Measurements from ENCODE around the gene IL2RA. TPM values are rescaled to one million over a fixed set of nuclear protein-coding genes. Genes with fewer than 3 reads are reported as not detected.

The IL2RA gene
- total and polyA plus RNA-seq, 10 of the 15 experiments (the other 5 are each of a cell fraction or from before 2014, with no cell fraction given) = 2.2 to 6.0 (median 4.9) TPM

DNA sequence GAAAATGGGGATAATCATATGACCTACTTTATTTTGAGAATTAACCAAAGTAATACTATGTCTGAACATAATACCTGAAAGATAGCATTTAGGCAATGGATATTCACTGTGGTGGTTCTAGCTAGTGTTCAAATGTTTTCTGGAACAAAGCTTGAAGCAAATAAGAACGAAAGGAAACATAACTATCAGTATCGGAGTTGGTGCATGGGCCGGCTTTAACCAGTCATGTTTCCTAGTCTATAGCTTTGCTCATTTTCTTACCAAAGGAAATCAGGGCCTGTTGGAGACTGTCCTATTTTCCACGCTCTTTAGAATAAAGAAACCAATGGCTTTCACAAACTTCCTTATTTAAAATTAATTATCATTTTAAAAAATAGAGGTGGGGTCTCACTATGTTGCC is 8.9 kb downstream of the IL2RA start:
- no peaks in the 10 kb centered on the region for H3K9me3 ChIP-seq (replicated peaks; ENCODE audit: control insufficient read depth, insufficient read depth, low read length)
- in situ Hi-C loops (cut with MboI) (no loop called here), intact Hi-C loops (cut with micrococcal nuclease; ENCODE audit: unreplicated experiment) (loop anchor here (5.0 kb wide), 3 partner anchors 191 to 471 kb away; no protein-coding TSS in a partner anchor)
- ChIA-PET CTCF (interaction anchor here (0.6 to 10.2 kb wide), 9 partner anchors 10 to 83 kb away, joined by 3 to 101 read pairs (median 5); partner anchors contain the start of gene IL15RA), SMC1A (ENCODE audit: uncharacterized antibody, unreplicated experiment) (interaction anchor here (1.2 to 8.1 kb wide), 9 partner anchors 10 to 420 kb away, joined by 3 to 66 read pairs (median 5); no protein-coding TSS in a partner anchor), POLR2A (interaction anchor here (1.1 to 3.2 kb wide), 7 partner anchors 8 to 190 kb away, joined by 3 to 16 read pairs (median 6); partner anchors contain the start of gene IL2RA), RAD21 (ENCODE audit: unreplicated experiment) (interaction anchor here (0.5 to 2.0 kb wide), 11 partner anchors 8 to 349 kb away, joined by 3 to 13 read pairs (median 4); partner anchors contain the start of gene IL2RA)
- no peak overlapping the region for H2AFZ ChIP-seq (ENCODE audit: control insufficient read depth, low read depth, low read length)
- peaks cover 70% of the 10 kb centered on the region for H3K4me1 ChIP-seq (ENCODE audit: control insufficient read depth, insufficient read depth, low read length)
- no peak overlapping the region for H3K4me3 ChIP-seq
- peak overlapping the region; percentile 59; the same call in 1 of the 2 replicates for H3K4me2 ChIP-seq (ENCODE audit: control insufficient read depth, insufficient read depth)
- BruUV-seq (replicated peaks) = no TSS peak
- no peaks in the 10 kb centered on the region for H4K20me1 ChIP-seq (ENCODE audit: control insufficient read depth, insufficient read depth)
- H3K36me3 ChIP-seq (ENCODE audit: control insufficient read depth in 2 of 2, insufficient read depth in 2 of 2, low read length in 1 of 2) = no peaks in the 10 kb centered on the region
- TF ChIP-seq, protein P1, sequence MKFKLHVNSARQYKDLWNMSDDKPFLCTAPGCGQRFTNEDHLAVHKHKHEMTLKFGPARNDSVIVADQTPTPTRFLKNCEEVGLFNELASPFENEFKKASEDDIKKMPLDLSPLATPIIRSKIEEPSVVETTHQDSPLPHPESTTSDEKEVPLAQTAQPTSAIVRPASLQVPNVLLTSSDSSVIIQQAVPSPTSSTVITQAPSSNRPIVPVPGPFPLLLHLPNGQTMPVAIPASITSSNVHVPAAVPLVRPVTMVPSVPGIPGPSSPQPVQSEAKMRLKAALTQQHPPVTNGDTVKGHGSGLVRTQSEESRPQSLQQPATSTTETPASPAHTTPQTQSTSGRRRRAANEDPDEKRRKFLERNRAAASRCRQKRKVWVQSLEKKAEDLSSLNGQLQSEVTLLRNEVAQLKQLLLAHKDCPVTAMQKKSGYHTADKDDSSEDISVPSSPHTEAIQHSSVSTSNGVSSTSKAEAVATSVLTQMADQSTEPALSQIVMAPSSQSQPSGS (IDR thresholded peaks at IDR 0.05; ENCODE audit: low read length) = no peak
- TF ChIP-seq, protein P2, sequence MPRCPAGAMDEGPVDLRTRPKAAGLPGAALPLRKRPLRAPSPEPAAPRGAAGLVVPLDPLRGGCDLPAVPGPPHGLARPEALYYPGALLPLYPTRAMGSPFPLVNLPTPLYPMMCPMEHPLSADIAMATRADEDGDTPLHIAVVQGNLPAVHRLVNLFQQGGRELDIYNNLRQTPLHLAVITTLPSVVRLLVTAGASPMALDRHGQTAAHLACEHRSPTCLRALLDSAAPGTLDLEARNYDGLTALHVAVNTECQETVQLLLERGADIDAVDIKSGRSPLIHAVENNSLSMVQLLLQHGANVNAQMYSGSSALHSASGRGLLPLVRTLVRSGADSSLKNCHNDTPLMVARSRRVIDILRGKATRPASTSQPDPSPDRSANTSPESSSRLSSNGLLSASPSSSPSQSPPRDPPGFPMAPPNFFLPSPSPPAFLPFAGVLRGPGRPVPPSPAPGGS (IDR thresholded peaks at IDR 0.05; ENCODE audit: borderline replicate concordance, insufficient read depth, low read depth, low read length, poor library complexity, severe bottlenecking) = no peak
- TF ChIP-seq, protein P3, sequence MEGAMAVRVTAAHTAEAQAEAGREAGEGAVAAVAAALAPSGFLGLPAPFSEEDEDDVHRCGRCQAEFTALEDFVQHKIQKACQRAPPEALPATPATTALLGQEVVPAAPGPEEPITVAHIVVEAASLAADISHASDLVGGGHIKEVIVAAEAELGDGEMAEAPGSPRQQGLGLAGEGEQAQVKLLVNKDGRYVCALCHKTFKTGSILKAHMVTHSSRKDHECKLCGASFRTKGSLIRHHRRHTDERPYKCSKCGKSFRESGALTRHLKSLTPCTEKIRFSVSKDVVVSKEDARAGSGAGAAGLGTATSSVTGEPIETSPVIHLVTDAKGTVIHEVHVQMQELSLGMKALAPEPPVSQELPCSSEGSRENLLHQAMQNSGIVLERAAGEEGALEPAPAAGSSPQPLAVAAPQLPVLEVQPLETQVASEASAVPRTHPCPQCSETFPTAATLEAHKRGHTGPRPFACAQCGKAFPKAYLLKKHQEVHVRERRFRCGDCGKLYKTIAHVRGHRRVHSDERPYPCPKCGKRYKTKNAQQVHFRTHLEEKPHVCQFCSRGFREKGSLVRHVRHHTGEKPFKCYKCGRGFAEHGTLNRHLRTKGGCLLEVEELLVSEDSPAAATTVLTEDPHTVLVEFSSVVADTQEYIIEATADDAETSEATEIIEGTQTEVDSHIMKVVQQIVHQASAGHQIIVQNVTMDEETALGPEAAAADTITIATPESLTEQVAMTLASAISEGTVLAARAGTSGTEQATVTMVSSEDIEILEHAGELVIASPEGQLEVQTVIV (IDR thresholded peaks at IDR 0.05; ENCODE audit: borderline replicate concordance, partially characterized antibody) = no peak
- no peak for TF ChIP-seq NFYB (IDR thresholded peaks at IDR 0.05; ENCODE audit: insufficient read depth, low read depth, low read length)
- H3K79me2 ChIP-seq (ENCODE audit: control insufficient read depth, insufficient read depth, low read length) = no peaks in the 10 kb centered on the region
- no peaks in the 10 kb centered on the region for H3K27me3 ChIP-seq (replicated peaks in 1 of 2; ENCODE audit: control insufficient read depth in 2 of 2, insufficient read depth in 2 of 2, low read length in 1 of 2)
- H3K9ac ChIP-seq (ENCODE audit: control insufficient read depth, insufficient read depth, low read length) = no peak overlapping the region
- WGBS (ENCODE audit: insufficient coverage, insufficient replicate concordance, low lambda C conversion rate, missing lambda C conversion rate) = 39% methylated on average over 4 of the region's 4 CpGs
- FAIRE-seq (no peak), DNase-seq (ENCODE audit: low read depth, low spot score) (no peak), ATAC-seq (no peak)
- H3K27ac ChIP-seq (ENCODE audit: control insufficient read depth, insufficient read depth) = no peak overlapping the region; the same call in 1 of the 2 replicates
